ENCODE data around the gene NSFL1C. TPM values are rescaled to one million over a fixed set of nuclear protein-coding genes. Genes with fewer than 3 reads are reported as not detected.

Gene NSFL1C
- total and polyA plus RNA-seq, 12 donors: 46.1 to 510 (median 98.9) TPM

DNA sequence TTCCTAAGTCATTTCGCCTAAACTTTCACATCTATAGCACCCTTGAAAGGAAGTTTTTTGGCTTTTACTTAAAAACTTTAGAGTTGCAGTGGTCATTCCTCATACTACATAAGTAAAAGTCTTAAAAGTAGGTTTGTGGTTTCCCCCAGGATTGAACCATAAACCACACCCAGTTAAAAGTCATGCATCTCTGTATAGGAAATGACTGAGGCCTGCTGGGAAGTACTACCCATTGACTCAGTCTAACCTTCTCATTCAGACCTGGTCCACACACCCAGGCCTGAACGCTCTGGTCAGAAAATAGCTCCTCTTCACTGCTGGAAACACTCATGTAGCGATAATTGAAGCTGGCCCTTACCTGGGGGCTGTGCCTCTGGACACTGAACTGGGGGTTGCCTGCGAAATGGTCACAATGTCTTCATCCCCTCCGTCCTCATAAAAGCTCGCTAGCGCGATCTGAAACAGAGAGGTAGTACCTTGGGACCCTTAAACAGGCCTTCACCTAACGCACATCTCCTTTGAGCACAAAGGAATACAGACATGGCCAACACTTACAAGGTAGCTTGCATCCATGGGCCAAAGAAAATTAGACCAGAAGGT, 2.6 kb downstream of the NSFL1C start:
- Histone ChIP-seq H3K27ac (peak overlapping the region in 2 of 5 donors; percentile 96 to 99), H3K4me1 (replicated peaks in 1 of 2) (peaks cover 18 to 50% of the 10 kb centered on the region in 2 donors), H3K27me3 (no peaks in the 10 kb centered on the region), H3K4me3 (no peak overlapping the region), H3K36me3 (replicated peaks in 1 of 2) (peaks cover 0 to 17% of the 10 kb centered on the region in 2 donors), H3K9me3 (replicated peaks in 1 of 3) (no peaks in the 10 kb centered on the region)
- DNase-seq: no peak
- TF ChIP-seq, protein P1, sequence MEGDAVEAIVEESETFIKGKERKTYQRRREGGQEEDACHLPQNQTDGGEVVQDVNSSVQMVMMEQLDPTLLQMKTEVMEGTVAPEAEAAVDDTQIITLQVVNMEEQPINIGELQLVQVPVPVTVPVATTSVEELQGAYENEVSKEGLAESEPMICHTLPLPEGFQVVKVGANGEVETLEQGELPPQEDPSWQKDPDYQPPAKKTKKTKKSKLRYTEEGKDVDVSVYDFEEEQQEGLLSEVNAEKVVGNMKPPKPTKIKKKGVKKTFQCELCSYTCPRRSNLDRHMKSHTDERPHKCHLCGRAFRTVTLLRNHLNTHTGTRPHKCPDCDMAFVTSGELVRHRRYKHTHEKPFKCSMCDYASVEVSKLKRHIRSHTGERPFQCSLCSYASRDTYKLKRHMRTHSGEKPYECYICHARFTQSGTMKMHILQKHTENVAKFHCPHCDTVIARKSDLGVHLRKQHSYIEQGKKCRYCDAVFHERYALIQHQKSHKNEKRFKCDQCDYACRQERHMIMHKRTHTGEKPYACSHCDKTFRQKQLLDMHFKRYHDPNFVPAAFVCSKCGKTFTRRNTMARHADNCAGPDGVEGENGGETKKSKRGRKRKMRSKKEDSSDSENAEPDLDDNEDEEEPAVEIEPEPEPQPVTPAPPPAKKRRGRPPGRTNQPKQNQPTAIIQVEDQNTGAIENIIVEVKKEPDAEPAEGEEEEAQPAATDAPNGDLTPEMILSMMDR (IDR thresholded peaks at IDR 0.05): no peak
- no peak for TF ChIP-seq POLR2A (IDR thresholded peaks at IDR 0.05)
- intact Hi-C loops (cut with DNase I): no loop called here
- WGBS, 4 donors: 94 to 98% (median 95%) methylated on average over 9 of the region's 9 CpGs

GRCh38 chr20:1462834-1463233, 3.8 kb downstream of the NSFL1C start:
- H3K27me3 ChIP-seq: no peaks in the 10 kb centered on the region
- peak overlapping the region in 4 of 5 donors; percentile 21 to 57 (median 48) for H3K27ac ChIP-seq
- H3K4me1 ChIP-seq (replicated peaks in 1 of 2): peaks cover 18 to 50% of the 10 kb centered on the region in 2 donors
- no peaks in the 10 kb centered on the region for H3K9me3 ChIP-seq (replicated peaks in 1 of 3)
- H3K36me3 ChIP-seq (replicated peaks in 1 of 2): peaks cover 0 to 21% of the 10 kb centered on the region in 2 donors
- no peak for TF ChIP-seq POLR2A (IDR thresholded peaks at IDR 0.05)
- TF ChIP-seq, protein P1 (IDR thresholded peaks at IDR 0.05): no peak
- H3K4me3 ChIP-seq: no peak overlapping the region
- intact Hi-C loops (cut with DNase I): no loop called here
- DNase-seq: peak in 1 of 7 donors; percentile 5
- WGBS, 4 donors: 56 to 71% (median 62%) methylated on average over 3 of the region's 3 CpGs

- TF ChIP-seq POLR2A (IDR thresholded peaks at IDR 0.05): no peak
- TF ChIP-seq, protein P1 (IDR thresholded peaks at IDR 0.05): no peak
- intact Hi-C loops (cut with DNase I): no loop called here
- Histone ChIP-seq H3K9me3 (replicated peaks in 1 of 3) (no peaks in the 10 kb centered on the region), H3K4me3 (no peak overlapping the region), H3K36me3 (replicated peaks in 1 of 2) (peaks cover 0 to 28% of the 10 kb centered on the region in 2 donors), H3K27ac (peak overlapping the region; percentile 34 to 77 (median 56)), H3K4me1 (replicated peaks in 1 of 2) (peaks cover 18 to 48% of the 10 kb centered on the region in 2 donors), H3K27me3 (no peaks in the 10 kb centered on the region)
- DNase-seq: peak in 2 of 7 donors; percentile 28 to 51
- WGBS, 4 donors: 76 to 83% (median 80%) methylated on average over 3 of the region's 3 CpGs
These were observed 4.6 kb downstream of the NSFL1C start for GRCh38 chr20:1462001-1462400.

GRCh38 chr20:1460275-1460674, 6.4 kb downstream of the NSFL1C start:
- DNase-seq: no peak
- Histone ChIP-seq H3K4me1 (replicated peaks in 1 of 2) (peaks cover 14 to 55% of the 10 kb centered on the region in 2 donors), H3K9me3 (replicated peaks in 1 of 3) (no peaks in the 10 kb centered on the region), H3K27ac (no peak overlapping the region), H3K27me3 (no peaks in the 10 kb centered on the region), H3K4me3 (no peak overlapping the region), H3K36me3 (replicated peaks in 1 of 2) (peaks cover 0 to 35% of the 10 kb centered on the region in 2 donors)
- whole genome bisulfite sequencing, 4 donors: 93 to 100% (median 94%) methylated on average over 2 of the region's 2 CpGs
- TF ChIP-seq, protein P1 (IDR thresholded peaks at IDR 0.05): no peak
- no peak for TF ChIP-seq POLR2A (IDR thresholded peaks at IDR 0.05)
- intact Hi-C loops (cut with DNase I): no loop called here
